OCI-LY1 (cell line): ENCODE data around the gene PKD1.

Source experiments
- H2AFZ ChIP-seq: fragments of 200-600 bp; sonication (generic), shearing (Covaris generic); 2 replicates; pipeline ENCODE4 v1.6.0; 2014; ENCODE audit warnings: antibody characterized with exemption, mild to moderate bottlenecking, low read length
- H3F3A ChIP-seq: fragments of 200-600 bp; sonication (generic), shearing (Covaris generic); 2 replicates; pipeline ENCODE4 v1.6.0; 2014; ENCODE audit warnings: mild to moderate bottlenecking, antibody characterized with exemption, low read length, moderate library complexity; ENCODE audit not compliant: insufficient read depth
- H3K27ac ChIP-seq: fragments of 200-600 bp; sonication (generic); 2 replicates; pipeline ENCODE4 v1.5.1; 2014; ENCODE audit warnings: low read length, mixed run types, mild to moderate bottlenecking, low read depth; ENCODE audit not compliant: poor library complexity, severe bottlenecking
- H3K27me3 ChIP-seq: fragments of 200-600 bp; sonication (generic); 2 replicates; pipeline ENCODE4 v1.6.0; 2014; ENCODE audit warnings: antibody characterized with exemption, mild to moderate bottlenecking, low read length, moderate library complexity; ENCODE audit not compliant: insufficient read depth
- H3K36me3 ChIP-seq: fragments of 200-600 bp; sonication (generic); 2 replicates; pipeline ENCODE4 v1.6.1; 2014; ENCODE audit warnings: mild to moderate bottlenecking, antibody characterized with exemption, low read length, moderate library complexity, mixed read lengths; ENCODE audit not compliant: insufficient read depth
- H3K4me1 ChIP-seq: fragments of 200-600 bp; sonication (generic); 2 replicates; pipeline ENCODE4 v1.5.1; 2014; ENCODE audit warnings: mild to moderate bottlenecking, low read length, moderate library complexity; ENCODE audit not compliant: insufficient read depth, severe bottlenecking
- H3K4me2 ChIP-seq: fragments of 200-600 bp; sonication (generic), shearing (Covaris generic); 2 replicates; pipeline ENCODE4 v1.6.1; 2014; ENCODE audit warnings: low read length
- H3K4me3 ChIP-seq: fragments of 200-600 bp; sonication (generic); 2 replicates; pipeline ENCODE4 v1.5.1; 2014; ENCODE audit warnings: low read length, low read depth, mild to moderate bottlenecking, mixed read lengths; ENCODE audit not compliant: poor library complexity, severe bottlenecking
- H3K79me2 ChIP-seq: fragments of 200-600 bp; shearing (Covaris generic); 2 replicates; pipeline ENCODE4 v1.6.1; 2016; ENCODE audit warnings: mixed run types, low read length, mixed read lengths; ENCODE audit not compliant: insufficient read depth
- H3K9ac ChIP-seq: fragments of 200-600 bp; sonication (generic), shearing (Covaris generic); 2 replicates; pipeline ENCODE4 v1.6.1; 2014; ENCODE audit warnings: mild to moderate bottlenecking, low read length, mixed read lengths
- H3K9me2 ChIP-seq: fragments of 200-600 bp; sonication (generic), shearing (Covaris generic); 2 replicates; pipeline ENCODE4 v1.6.1; 2014; ENCODE audit warnings: low read depth, mild to moderate bottlenecking, low read length, mixed read lengths
- H3K9me3 ChIP-seq: fragments of 200-600 bp; shearing (Covaris generic); 2 replicates; pipeline ENCODE4 v1.6.1; 2014; ENCODE audit warnings: low read length, mixed read lengths
- H4K20me1 ChIP-seq: fragments of 200-600 bp; sonication (generic), shearing (Covaris generic); 2 replicates; pipeline ENCODE4 v1.6.0; 2016; ENCODE audit warnings: mild to moderate bottlenecking, low read length; ENCODE audit not compliant: insufficient read depth
- CTCF ChIP-seq: fragments of 200-600 bp; sonication (generic), shearing (Covaris generic); IDR thresholded peaks from 2 replicates; pipeline ENCODE4 v1.5.1; 2017; ENCODE audit warnings: mild to moderate bottlenecking, antibody characterized with exemption, low read length, moderate library complexity, mixed read lengths
- EZH2 ChIP-seq: fragments of 200-600 bp; sonication (generic), shearing (Covaris generic); IDR thresholded peaks from 2 replicates; pipeline ENCODE4 v1.8.0; 2017; ENCODE audit warnings: borderline replicate concordance, mixed run types, mild to moderate bottlenecking, antibody characterized with exemption, low read length, moderate library complexity, mixed read lengths

Gene PKD1

GRCh38 chr16:2089706-2090480, 45.8 kb downstream of the PKD1 start:
- Histone ChIP-seq H2AFZ (no peak overlapping the region), H3K9ac (no peak overlapping the region), H4K20me1 (no peaks in the 10 kb centered on the region), H3K4me3 (no peak overlapping the region), H3K79me2 (no peaks in the 10 kb centered on the region), H3K9me2 (no peaks in the 10 kb centered on the region), H3K27ac (no peak overlapping the region), H3F3A (no peaks in the 10 kb centered on the region), H3K36me3 (peaks cover 38% of the 10 kb centered on the region), H3K27me3 (no peaks in the 10 kb centered on the region), H3K4me1 (peaks cover 18% of the 10 kb centered on the region), H3K4me2 (no peak overlapping the region), H3K9me3 (no peaks in the 10 kb centered on the region)
- TF ChIP-seq EZH2 (no peak), CTCF (no peak)

DNA sequence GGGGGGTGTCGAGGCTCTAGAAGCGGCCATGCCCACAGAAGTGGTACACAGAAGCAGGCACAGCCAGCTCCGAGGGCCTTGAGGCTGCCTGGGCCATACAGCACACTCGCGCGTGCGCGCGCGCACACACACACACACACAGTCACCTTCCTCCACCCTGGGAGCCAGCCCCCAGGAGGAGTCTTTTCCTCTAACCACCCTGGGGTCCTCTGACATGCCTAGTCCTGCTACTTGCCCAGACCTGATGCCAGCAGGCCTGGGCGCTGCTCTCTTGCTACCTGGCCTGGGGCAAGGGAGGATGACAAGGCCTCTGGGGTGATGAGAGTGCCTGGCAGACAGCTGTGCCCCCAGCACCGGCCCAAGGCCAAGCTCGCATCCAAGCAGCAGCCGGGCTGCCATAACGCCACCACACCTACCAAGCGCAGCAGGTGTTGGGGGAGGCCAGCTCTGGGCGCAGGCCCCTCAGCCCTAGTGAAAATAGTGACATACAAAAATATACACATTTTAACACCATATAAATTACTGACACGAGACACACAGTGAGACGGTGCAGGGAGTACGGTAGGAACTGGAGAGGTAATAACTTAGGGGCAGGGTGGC, 46.8 kb downstream of the PKD1 start:
- no peak overlapping the region for H3K4me3 ChIP-seq
- no peaks in the 10 kb centered on the region for H3F3A ChIP-seq
- H3K36me3 ChIP-seq: peaks cover 43% of the 10 kb centered on the region
- no peaks in the 10 kb centered on the region for H3K9me2 ChIP-seq
- no peaks in the 10 kb centered on the region for H4K20me1 ChIP-seq
- no peak overlapping the region for H2AFZ ChIP-seq
- no peaks in the 10 kb centered on the region for H3K79me2 ChIP-seq
- H3K9me3 ChIP-seq: no peaks in the 10 kb centered on the region
- TF ChIP-seq EZH2: no peak
- no peak for TF ChIP-seq CTCF
- peaks cover 18% of the 10 kb centered on the region for H3K4me1 ChIP-seq
- no peaks in the 10 kb centered on the region for H3K27me3 ChIP-seq
- H3K4me2 ChIP-seq: no peak overlapping the region
- H3K27ac ChIP-seq: no peak overlapping the region
- no peak overlapping the region for H3K9ac ChIP-seq

DNA sequence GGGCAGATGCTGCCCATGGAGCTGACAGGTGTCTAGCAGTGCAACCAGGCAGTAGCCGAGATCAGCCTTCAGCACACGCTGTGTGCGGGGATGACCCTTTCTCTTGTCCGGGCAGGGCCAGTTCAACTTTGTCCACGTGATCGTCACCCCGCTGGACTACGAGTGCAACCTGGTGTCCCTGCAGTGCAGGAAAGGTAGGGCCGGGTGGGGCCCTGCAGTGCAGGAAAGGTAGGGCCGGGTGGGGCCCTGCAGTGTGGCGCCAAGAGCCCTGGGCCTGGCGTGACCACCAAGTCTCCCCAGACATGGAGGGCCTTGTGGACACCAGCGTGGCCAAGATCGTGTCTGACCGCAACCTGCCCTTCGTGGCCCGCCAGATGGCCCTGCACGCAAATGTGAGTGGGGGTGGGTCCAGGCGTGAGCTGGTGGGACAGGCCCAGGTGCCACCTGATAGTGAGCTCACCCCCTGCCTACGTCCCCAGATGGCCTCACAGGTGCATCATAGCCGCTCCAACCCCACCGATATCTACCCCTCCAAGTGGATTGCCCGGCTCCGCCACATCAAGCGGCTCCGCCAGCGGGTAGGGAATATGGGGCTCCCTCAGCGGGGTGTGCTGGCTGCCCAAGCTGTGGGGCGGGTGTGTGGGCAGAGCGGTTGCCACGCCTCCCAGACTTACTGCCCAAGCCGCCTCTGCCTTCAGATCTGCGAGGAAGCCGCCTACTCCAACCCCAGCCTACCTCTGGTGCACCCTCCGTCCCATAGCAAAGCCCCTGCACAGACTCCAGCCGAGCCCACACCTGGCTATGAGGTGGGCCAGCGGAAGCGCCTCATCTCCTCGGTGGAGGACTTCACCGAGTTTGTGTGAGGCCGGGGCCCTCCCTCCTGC, 47.7 kb downstream of the PKD1 start:
- no peak overlapping the region for H3K9ac ChIP-seq
- TF ChIP-seq CTCF: no peak
- TF ChIP-seq EZH2: no peak
- no peaks in the 10 kb centered on the region for H4K20me1 ChIP-seq
- no peak overlapping the region for H3K4me2 ChIP-seq
- no peaks in the 10 kb centered on the region for H3K9me3 ChIP-seq
- H3K4me1 ChIP-seq: peaks cover 18% of the 10 kb centered on the region
- H3K36me3 ChIP-seq: peaks cover 43% of the 10 kb centered on the region
- no peak overlapping the region for H3K4me3 ChIP-seq
- H3F3A ChIP-seq: no peaks in the 10 kb centered on the region
- no peaks in the 10 kb centered on the region for H3K9me2 ChIP-seq
- H3K79me2 ChIP-seq: no peaks in the 10 kb centered on the region
- no peak overlapping the region for H3K27ac ChIP-seq
- no peak overlapping the region for H2AFZ ChIP-seq
- H3K27me3 ChIP-seq: no peaks in the 10 kb centered on the region
